ENCODE measurements around the gene ERC1. TPM values are rescaled to one million over a fixed set of nuclear protein-coding genes. Genes with fewer than 3 reads are reported as not detected.

The ERC1 gene
- total RNA-seq, 4 donors from 2014 or later: 58.0 to 83.2 (median 73.5) TPM

DNA sequence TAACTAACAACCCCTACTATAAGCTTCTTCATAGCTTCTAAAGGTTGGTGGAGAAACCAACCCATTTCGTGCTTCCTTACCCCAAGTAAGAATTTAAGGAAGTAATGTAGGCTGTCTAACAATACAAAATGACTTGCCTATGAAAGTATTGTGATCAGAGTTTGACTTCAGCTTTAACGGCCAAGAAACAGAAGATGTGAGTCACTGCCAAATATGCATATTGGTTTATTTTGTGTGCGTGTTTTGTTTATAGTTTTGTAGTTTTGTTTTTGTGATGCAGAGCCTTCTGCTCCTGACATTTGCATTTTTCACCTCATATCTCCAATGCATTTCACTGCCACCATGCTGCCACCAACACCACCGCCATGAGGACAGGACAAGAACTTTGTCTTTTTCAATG is 457.3 kb downstream of the ERC1 start:
- no peak for DNase-seq (ENCODE audit: low spot score in 2 of 2)
- no peak overlapping the region for H3K4me3 ChIP-seq
- H3K36me3 ChIP-seq: peaks cover 0 to 55% (median 0%) of the 10 kb centered on the region in 3 donors
- TF ChIP-seq, protein P1, sequence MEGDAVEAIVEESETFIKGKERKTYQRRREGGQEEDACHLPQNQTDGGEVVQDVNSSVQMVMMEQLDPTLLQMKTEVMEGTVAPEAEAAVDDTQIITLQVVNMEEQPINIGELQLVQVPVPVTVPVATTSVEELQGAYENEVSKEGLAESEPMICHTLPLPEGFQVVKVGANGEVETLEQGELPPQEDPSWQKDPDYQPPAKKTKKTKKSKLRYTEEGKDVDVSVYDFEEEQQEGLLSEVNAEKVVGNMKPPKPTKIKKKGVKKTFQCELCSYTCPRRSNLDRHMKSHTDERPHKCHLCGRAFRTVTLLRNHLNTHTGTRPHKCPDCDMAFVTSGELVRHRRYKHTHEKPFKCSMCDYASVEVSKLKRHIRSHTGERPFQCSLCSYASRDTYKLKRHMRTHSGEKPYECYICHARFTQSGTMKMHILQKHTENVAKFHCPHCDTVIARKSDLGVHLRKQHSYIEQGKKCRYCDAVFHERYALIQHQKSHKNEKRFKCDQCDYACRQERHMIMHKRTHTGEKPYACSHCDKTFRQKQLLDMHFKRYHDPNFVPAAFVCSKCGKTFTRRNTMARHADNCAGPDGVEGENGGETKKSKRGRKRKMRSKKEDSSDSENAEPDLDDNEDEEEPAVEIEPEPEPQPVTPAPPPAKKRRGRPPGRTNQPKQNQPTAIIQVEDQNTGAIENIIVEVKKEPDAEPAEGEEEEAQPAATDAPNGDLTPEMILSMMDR (IDR thresholded peaks at IDR 0.05): no peak
- TF ChIP-seq POLR2A (IDR thresholded peaks at IDR 0.05): no peak
- no peak for TF ChIP-seq EP300 (IDR thresholded peaks at IDR 0.05)
- H3K27me3 ChIP-seq: no peaks in the 10 kb centered on the region
- H3K4me1 ChIP-seq: peaks cover 0 to 12% (median 0%) of the 10 kb centered on the region in 4 donors
- no peak overlapping the region for H3K27ac ChIP-seq
- H3K9me3 ChIP-seq: no peaks in the 10 kb centered on the region
- 80 to 85% methylated on average over 4 of the region's 4 CpGs for WGBS, 2 donors

DNA sequence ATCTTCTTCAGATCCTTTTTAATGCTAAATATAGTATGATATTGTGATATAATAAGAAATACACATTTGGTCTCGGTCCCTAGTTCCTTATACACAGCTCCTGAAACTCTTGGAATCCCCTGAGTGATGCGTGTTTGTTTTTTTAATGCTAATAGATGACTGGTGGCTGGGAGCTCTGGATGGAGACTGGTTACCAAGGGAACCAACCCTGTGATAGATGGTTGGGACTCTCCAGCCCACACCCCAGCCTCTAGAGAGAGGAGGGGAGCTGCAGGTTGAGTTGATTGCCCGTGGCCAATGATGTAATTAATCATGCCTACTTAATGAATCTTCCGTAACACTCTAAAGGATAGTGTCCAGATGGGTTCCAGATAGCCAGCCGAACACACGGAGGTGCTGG is 462.8 kb downstream of the ERC1 start:
- H3K27me3 ChIP-seq: no peaks in the 10 kb centered on the region
- DNase-seq (ENCODE audit: low spot score in 2 of 2): no peak
- no peaks in the 10 kb centered on the region for H3K4me1 ChIP-seq
- H3K4me3 ChIP-seq: no peak overlapping the region
- whole genome bisulfite sequencing, 2 donors: 83 to 85% methylated on average over 6 of the region's 6 CpGs
- TF ChIP-seq EP300 (IDR thresholded peaks at IDR 0.05) (no peak), POLR2A (IDR thresholded peaks at IDR 0.05) (no peak)
- TF ChIP-seq, protein P1 (IDR thresholded peaks at IDR 0.05): no peak
- H3K9me3 ChIP-seq: no peaks in the 10 kb centered on the region
- H3K27ac ChIP-seq: no peak overlapping the region
- peaks cover 0 to 36% (median 0%) of the 10 kb centered on the region in 3 donors for H3K36me3 ChIP-seq

DNA sequence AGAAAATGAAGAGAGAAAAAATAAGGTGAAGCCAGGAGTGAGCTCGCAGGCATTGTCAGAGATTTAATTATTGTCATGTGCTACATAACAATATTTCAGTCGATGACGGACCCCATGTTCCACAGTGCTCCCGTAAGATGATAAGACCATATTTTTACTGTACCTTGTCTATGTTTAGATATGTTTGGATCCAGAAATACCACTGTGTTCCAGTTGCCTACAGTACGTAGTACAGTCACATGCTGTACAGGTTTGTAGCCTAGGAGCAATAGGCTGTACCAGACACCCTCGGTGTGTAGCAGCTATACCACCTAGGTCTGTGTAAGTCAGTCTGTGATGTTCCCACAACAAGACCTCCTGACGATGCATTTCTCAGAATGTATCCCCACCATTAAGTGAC is 465.9 kb downstream of the ERC1 start:
- 96 to 97% methylated on average over 7 of the region's 7 CpGs for WGBS, 2 donors
- Histone ChIP-seq H3K9me3 (no peaks in the 10 kb centered on the region), H3K36me3 (peaks cover 0 to 14% (median 0%) of the 10 kb centered on the region in 3 donors), H3K27me3 (no peaks in the 10 kb centered on the region), H3K27ac (no peak overlapping the region), H3K4me3 (no peak overlapping the region), H3K4me1 (no peaks in the 10 kb centered on the region)
- TF ChIP-seq POLR2A (IDR thresholded peaks at IDR 0.05) (no peak), EP300 (IDR thresholded peaks at IDR 0.05) (no peak)
- TF ChIP-seq, protein P1 (IDR thresholded peaks at IDR 0.05): no peak
- DNase-seq (ENCODE audit: low spot score in 2 of 2): no peak

DNA sequence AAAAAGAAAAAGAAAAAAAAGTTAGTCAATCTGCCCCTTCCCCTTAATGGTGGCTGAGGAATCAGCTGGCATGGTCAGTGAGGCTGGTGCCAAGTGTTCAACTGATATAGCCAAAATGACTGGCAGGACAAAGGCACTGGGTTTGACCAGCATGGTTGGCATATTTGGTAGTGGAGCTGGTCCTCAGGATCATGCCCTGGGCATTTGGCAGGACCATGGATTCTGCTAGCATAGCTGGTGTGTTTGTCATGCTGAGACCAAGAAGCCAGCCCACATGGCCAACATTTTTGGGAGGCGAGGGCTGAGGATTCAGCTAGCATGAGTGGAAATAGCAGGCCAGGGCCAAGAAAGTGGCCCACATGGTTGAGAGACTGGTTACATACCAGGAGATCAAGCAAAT is 466.9 kb downstream of the ERC1 start:
- WGBS, 2 donors: 72 to 76% methylated on average over 1 of the region's 1 CpG
- Histone ChIP-seq H3K9me3 (no peaks in the 10 kb centered on the region), H3K4me1 (peaks cover 0 to 2% (median 0%) of the 10 kb centered on the region in 4 donors), H3K27ac (no peak overlapping the region), H3K4me3 (no peak overlapping the region), H3K36me3 (peaks cover 0 to 12% (median 0%) of the 10 kb centered on the region in 3 donors), H3K27me3 (no peaks in the 10 kb centered on the region)
- no peak for TF ChIP-seq POLR2A (IDR thresholded peaks at IDR 0.05)
- TF ChIP-seq, protein P1 (IDR thresholded peaks at IDR 0.05): no peak
- no peak for DNase-seq (ENCODE audit: low spot score in 2 of 2)

DNA sequence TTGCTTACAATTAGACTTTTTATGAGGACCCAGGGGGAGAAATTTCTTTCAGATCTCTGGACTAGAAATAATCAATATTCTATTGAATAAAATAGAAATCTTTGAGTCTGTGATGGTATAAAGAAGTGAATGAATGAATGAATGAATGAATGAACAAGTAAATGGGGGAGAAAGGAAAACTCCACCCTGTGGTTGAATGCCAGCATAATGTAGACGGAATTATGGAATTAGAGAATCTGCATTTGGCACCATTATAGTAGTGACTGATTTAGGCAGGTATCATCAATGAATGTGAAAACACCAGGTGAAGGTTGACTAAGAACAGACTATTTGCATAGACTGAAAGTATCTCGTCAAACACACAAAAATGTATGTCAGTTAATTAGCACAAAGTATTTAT is 468.3 kb downstream of the ERC1 start:
- Histone ChIP-seq H3K4me1 (peaks cover 0 to 7% (median 0%) of the 10 kb centered on the region in 4 donors), H3K36me3 (peaks cover 0 to 12% (median 0%) of the 10 kb centered on the region in 3 donors), H3K27ac (no peak overlapping the region), H3K9me3 (no peaks in the 10 kb centered on the region), H3K27me3 (no peaks in the 10 kb centered on the region), H3K4me3 (no peak overlapping the region)
- WGBS, 2 donors: 95 to 96% methylated on average over 2 of the region's 2 CpGs
- TF ChIP-seq EP300 (IDR thresholded peaks at IDR 0.05): no peak
- TF ChIP-seq, protein P1 (IDR thresholded peaks at IDR 0.05): no peak
- no peak for TF ChIP-seq POLR2A (IDR thresholded peaks at IDR 0.05)
- DNase-seq (ENCODE audit: low spot score in 2 of 2): no peak

Data from tibial nerve (tissue), 4 donors.